SKM-1 treated with dmso at 0.1 percent for 144 hours (cell line): ENCODE data around the gene FAM114A1.
"Not testable (repeated sequence)": the region's sequence is repeated elsewhere in the genome, so short reads cannot be mapped to it uniquely, and the experiment has no call there.

Experiments used
- DNase-seq: peaks from one replicate; lab custom pipeline; 2025; ENCODE audit not compliant: unreplicated experiment; lab: John Stamatoyannopoulos, UW

Gene FAM114A1

DNA sequence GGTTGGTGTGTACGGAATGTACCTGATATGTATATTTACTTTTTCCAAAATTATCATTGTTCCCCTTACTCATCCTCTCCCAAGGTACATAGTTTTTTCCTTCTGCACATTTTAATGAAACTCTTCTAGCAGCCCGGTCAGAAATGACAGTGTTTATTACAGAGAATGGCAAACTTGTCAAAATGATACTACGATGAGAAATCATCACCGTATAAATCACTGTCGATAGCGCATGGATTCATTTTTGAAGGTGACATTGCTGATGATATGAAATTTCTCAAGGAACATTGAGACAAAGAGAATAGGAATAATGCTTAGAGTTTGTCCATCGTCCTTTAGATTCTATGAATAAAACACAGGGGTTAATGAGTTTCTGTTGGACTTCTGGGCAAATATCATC, 30.6 kb downstream of the FAM114A1 start:
- no peak for DNase-seq

DNA sequence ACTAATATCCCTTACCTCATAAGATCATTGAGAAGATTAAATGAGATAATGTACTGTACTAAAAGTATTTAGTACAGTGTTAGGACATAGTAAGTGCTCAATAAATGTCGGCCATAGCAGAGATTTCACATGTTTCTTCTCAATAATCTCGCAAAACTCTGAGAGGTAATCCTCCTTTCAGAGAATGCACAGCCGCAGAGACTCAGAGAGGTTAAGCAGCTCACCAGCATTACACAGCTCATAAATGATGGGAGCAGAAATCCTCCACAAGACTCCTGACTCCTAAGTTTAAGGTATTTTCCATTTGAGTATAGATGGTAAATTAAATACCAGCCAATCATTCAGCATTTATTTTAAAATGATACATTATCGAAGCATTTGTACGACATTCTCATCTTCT, 34.6 kb downstream of the FAM114A1 start:
- no peak for DNase-seq

DNA sequence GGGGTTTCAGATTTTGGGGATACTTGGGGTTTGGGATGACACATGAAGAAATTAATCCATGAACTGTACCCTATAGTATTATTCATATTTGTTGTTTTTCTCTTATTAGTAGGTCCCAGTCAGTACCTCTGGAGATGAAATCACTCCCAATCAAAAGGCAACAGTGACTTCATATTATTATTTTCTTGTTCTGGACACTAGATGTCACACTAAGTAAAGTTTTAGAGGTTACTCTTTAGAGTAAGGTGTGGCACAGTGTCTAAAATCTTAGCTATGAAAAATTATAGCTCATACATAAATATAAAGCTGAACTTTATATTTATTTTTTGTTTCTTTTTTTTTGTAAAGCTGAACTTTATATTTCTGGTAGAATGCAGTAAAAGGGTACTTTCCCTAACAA, 35.1 kb downstream of the FAM114A1 start:
- peak; percentile 25 for DNase-seq

GRCh38 chr4:38904090-38904666, 36.6 kb downstream of the FAM114A1 start:
- no peak for DNase-seq

DNA sequence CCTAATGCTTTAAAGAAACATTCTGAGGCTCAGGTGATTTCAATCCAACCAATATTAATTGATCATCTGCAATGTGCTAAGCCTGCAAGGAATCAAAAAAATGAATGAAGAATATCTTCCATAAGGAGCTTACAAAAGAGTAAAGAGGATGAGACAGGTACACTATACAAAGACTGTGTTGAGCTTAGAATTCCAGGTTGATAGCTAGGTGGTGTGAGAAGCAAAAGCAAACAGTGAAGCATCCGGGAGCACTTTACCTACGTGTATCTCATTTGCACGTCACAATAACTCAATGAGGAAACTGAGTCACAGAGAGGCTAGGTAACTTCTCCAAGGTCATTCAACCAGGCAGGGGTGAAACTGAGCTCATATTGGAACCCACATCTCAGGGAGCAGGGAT, 37.1 kb downstream of the FAM114A1 start:
- DNase-seq, result no peak

DNA sequence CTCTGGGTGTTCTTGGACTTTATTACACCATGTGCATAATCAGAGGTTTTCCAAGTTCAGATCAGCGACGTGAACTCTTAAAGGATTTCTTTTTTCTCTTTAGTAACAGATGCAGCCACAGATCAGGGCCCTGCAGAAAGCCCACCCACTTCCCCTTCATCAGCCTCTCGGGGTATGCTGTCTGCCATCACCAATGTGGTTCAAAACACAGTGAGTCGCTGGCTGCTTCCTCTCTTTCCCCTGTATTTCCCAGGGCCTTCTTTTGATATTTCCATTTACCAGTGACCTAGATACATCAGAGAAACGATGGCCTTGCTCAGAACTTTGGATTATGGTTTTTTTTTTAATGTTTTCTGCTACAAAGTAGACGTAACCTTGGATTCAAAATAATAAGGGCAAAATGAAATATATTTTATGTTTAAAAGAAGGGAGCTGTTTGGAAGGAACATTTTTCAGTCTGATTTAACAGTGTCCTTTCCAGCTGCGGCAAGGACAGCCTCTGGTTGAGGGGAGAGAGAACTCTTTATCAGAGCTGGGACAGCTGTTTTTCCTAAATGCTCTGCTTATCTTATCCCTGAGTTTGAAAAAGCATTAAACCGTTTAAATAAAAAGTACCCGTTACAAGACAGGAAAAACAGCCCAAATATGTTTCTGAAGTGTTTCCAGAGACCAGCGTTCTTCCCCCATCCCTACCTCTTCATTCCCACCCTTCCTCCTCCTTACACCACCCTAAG, 38.2 kb downstream of the FAM114A1 start:
- DNase-seq, result no peak

- no peak for DNase-seq
These were observed 40.2 kb downstream of the FAM114A1 start for GRCh38 chr4:38907696-38908270.

- DNase-seq, result no peak
These were observed 41.4 kb downstream of the FAM114A1 start for GRCh38 chr4:38909015-38909414.

- no peak for DNase-seq
These were observed 43.7 kb downstream of the FAM114A1 start for GRCh38 chr4:38911257-38911656.

DNA sequence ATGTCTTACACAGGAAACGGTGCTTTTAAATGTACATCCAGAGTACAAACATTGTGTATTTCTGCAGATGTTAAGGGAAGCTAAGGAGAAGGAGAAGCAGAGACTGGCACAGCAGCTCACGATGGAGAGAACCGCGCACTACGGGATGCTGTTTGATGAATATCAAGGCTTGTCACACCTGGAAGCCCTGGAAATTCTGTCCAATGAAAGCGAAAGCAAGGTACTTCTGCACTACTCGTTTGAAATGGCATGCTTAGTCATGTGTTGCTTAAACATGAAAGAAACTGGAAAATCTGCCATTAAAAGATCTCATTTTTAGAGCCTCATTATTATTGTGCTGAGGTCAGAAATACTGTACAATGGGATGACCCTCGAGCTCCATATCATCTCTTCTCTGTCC, 47.2 kb downstream of the FAM114A1 start:
- no peak for DNase-seq

- not testable (repeated sequence) for DNase-seq
These were observed 48.7 kb downstream of the FAM114A1 start for GRCh38 chr4:38916267-38916666.

DNA sequence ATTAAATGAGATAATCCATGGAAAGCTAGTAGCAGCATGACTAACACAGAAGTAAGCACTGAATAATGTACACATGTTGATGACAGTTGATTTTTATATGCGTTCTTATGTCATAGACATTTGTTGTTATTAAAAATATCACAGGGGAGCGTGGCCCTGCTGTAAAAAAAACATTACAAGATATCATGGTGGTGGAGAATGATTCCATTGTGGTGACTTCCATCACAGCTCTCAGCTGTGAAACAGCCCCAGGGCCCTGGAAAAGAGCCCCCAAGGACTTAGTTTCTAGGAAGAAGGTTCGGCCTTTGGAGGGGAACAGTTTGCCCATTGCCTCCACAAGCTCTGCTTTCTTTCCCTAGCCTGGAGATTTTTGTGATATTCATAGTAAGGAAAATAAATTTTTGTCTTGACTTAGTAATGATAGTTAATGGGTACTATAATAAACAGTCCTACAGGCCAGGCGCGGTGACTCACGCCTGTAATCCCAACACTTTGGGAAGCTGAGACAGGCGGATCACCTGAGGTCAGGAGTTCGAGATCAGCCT, 49.9 kb downstream of the FAM114A1 start:
- no peak for DNase-seq

- DNase-seq, result no peak
These were observed 51.9 kb downstream of the FAM114A1 start for GRCh38 chr4:38919494-38919893.

DNA sequence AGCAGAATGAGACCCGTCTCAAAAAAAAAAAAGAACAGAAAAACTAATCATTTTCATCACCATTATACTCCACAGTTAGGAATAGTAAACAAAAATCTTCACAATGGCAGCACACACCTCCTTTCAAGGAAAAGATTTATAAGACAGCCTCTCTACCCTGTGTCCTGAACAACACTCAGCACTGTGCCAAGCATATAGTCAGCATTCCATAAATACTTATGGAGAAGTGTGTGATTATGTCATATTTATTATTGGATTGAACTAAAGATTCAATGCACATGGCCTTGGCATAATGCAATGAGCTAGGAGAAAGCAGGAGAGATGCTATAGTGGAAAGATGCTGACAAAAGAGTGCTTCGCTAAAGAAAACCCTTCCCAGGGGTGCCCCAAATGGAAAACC, 52.6 kb downstream of the FAM114A1 start:
- DNase-seq, result no peak

- DNase-seq, result no peak
These were observed 53.1 kb downstream of the FAM114A1 start for GRCh38 chr4:38920677-38921076.

GRCh38 chr4:38921151-38921550, 53.5 kb downstream of the FAM114A1 start:
- DNase-seq, result no peak

DNA sequence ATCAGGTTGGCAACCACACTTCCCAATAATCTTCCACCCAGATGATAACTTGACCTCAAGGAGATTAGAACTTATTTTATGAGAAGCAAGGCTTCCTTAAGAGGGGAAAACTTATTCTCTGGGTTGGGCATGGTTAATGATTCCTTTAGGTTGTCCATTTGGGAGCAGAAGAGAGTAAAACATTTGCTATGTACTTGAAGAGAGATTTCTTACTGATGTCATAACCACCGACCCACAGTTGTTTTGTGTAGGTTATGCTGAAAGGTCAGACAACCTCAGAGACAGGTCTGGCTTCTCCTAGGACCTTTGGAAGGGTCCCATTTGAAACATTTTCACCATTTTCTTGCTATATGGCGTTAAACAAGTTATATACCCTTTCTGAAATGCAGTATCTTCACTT, 56.1 kb downstream of the FAM114A1 start:
- no peak for DNase-seq

DNA sequence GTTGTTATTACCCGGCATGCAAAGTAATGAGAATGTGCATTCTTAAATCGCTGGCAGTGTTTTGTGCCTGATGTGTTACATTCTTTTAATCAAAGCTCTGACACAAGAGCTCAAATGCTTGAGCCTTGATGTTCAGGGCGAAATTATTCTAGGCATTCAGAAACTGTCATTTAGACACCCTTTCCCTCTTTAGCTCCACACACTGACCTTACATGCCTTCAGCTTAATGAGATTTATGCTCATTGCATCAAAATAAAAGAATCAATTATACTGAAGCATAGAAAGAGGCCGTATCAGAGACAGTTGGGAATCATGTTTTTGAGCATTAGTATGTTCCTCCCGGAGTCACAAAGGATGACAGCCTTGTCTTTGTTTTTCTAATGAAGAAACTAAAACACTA, 56.7 kb downstream of the FAM114A1 start:
- DNase-seq, result no peak

DNA sequence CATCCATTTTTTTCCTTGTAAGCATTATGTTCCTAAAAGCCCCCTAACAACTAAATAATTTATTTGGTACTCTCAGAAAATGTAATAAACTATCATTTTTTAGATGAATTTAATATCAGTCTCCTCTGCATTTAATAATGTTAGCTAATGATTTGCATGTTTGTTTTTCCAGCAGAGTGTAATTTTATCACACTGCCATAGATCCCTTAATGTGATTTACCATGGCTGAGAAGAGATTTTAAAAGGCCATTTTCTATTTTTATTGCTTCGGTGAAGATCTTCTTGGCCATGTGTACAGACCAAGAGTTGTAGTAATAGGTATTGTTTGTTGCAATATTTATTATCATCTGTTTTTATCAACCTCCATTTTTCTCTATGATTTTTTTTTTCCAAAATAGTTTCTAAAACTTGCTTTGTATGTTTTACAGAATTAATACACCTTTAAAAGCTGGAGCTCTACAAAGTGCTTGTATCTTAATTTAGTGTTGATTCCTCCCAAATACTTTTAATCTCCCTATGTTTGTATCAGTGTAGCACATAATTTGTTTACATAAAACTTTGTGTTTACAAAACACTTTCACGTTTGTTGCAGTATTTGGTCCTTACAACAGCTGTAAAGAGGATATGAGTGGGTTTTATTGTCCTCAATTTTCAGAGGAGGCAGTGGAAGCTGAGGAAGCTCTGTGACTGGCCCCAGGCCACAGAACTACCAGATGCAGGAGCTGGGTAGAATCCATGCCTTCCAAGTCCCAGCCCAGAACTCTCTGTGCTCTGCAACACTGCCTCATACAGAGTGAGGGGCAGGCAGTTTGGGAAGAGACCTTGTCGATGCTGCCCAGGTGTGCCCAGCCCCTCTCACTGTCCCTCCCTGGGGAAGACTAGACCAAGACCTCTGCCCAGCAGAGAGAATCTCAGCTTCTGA, 58.1 kb downstream of the FAM114A1 start:
- no peak for DNase-seq

DNA sequence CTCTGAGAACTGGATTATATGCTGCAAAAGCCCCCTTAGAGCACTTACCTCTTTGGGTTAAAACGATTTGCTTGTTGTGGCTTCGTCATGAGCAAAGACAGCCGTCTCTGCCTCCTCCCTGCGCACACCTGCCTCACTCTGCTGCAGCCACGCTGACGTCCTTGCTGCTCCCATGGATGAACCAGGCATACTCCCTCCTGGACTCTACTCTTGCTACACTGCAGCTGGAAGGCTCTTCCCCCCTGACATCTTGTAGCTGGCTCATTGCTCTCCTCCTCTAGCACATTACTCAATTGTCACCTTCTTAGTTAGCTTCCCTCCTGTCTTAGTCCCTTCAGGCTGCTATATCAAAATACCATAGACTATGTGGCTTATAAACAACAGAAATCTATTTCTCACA, 59.3 kb downstream of the FAM114A1 start:
- DNase-seq, result no peak

DNA sequence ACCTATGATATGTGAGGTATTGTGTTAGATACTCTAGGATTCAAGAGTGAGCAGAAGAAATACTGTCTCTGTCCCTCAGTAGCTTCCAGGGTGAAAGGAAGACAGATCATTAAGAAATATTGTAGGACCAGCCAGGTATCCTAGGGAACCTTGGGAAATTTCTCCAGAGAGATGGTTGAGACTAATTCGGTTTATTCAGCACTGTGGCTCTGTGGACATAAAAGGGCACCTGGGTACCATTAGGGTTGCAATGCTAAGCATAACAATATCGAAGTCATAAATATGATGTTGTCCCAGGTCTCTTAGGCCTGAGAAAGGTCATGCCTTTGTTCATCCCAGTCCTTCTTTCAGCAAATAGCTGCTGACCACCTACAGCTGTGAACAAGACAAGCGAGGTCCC, 61.0 kb downstream of the FAM114A1 start:
- DNase-seq, result no peak
